H1 (cell line): Measurements from ENCODE around the gene GFOD1.

Experiments
- MAX ChIP-seq: IDR thresholded peaks from 2 replicates; pipeline ENCODE4 v1.6.1; 2012; ENCODE audit warnings: inconsistent platforms
- POLR2A ChIP-seq, 2 experiments: IDR thresholded peaks; 1 replicate in 1 of 2; 2 replicates in 1 of 2; pipeline ENCODE4 v1.6.1; 2011; ENCODE audit warnings: low read depth in 2 of 2, low read length in 2 of 2, mild to moderate bottlenecking in 2 of 2; ENCODE audit errors: control extremely low read depth in 1 of 2
- POLR2AphosphoS5 ChIP-seq: IDR thresholded peaks from 2 replicates; pipeline ENCODE4 v1.6.1; 2011; ENCODE audit warnings: low read depth, low read length
- TAF1 ChIP-seq: IDR thresholded peaks from 2 replicates; pipeline ENCODE4 v1.6.1; 2011; ENCODE audit warnings: mild to moderate bottlenecking, low read depth, low read length

GRCh38 chr6:13472976-13473767 is 14.2 kb downstream of the GFOD1 start:
- no peak for TF ChIP-seq MAX
- no peak for TF ChIP-seq TAF1
- no peak for TF ChIP-seq POLR2A (IDR thresholded peaks at IDR 0.05; ENCODE audit: control extremely low read depth in 1 of 2, low read depth in 2 of 2, low read length in 2 of 2)
- no peak for TF ChIP-seq POLR2AphosphoS5
